ENCODE results near the gene ZSCAN2.
"Not testable (repeated sequence)": the region's sequence is repeated elsewhere in the genome, so short reads cannot be mapped to it uniquely, and the experiment has no call there.

ZSCAN2 gene

GRCh38 chr15:84634228-84634837 lies 33.5 kb downstream of the ZSCAN2 start:
- DNase-seq (ENCODE audit: low read depth in 2 of 3, low spot score in 2 of 3) = no peak

DNA sequence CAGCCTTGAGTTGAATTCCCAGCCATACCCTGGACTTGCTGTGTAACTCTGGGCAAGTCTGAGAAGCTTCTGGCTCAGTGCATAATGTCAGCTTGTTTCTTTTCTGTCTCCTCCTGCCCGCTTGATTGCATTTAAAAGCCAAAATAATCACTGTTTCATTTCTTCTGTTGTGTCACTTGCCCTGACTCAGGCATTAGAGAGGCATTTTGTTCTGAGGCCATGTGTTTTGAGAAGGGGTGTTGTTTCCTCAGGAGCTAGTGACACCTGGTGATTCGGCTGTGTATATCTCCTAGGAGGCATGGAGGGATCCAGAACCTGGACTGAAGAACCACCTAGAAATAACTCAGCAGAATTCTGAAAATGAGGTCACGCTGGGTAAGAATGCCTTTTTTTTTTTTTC lies 37.3 kb downstream of the ZSCAN2 start:
- no peak for DNase-seq (ENCODE audit: low read depth in 2 of 3, low spot score in 2 of 3)

DNA sequence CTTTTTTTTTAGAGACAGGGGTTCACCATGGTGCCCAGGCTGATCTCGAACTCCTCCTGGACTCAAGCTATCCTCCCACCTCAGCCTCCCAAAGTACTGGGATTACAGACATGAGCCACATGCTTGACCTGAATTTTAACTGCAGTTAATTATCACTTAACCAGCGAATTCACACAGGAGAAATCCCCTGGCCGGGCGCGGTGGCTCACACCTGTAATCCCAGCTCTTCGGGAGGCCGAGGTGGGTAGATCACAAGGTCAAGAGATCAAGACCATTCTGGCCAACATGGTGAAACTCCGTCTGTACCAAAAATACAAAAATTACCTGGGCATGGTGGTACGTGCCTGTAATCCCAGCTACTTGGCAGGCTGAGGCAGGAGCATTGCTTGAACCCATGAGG lies 41.1 kb downstream of the ZSCAN2 start:
- DNase-seq (ENCODE audit: low read depth in 2 of 3, low spot score in 2 of 3) = not testable (repeated sequence)

GRCh38 chr15:84642640-84643039 lies 41.8 kb downstream of the ZSCAN2 start:
- DNase-seq (ENCODE audit: low read depth in 2 of 3, low spot score in 2 of 3) = not testable (repeated sequence)

GRCh38 chr15:84643838-84644237 lies 43.0 kb downstream of the ZSCAN2 start:
- no peak for DNase-seq (ENCODE audit: low read depth in 2 of 3, low spot score in 2 of 3)

GRCh38 chr15:84645496-84645895 lies 44.7 kb downstream of the ZSCAN2 start:
- DNase-seq (ENCODE audit: low read depth in 2 of 3, low spot score in 2 of 3) = no peak

DNA sequence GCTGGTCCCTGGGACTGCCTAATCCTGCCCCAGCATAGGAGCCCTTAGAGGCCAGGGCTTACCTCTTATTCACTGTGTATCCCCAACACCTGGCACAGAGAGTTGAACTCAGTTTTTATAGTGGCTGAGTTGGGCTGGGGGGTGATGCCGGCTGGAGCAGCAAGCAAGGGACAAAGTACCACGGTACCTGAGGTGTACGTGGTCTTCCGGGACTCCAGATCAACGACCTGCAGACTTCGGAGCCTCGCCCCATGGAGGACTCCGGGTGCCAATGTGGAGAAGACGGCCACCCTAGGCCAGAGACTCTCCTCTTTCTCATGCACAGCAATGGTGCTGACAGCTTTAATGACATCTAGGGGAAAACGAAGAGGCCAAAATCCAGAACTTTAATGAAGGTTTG lies 45.2 kb downstream of the ZSCAN2 start:
- no peak for DNase-seq (ENCODE audit: low read depth in 2 of 3, low spot score in 2 of 3)

DNA sequence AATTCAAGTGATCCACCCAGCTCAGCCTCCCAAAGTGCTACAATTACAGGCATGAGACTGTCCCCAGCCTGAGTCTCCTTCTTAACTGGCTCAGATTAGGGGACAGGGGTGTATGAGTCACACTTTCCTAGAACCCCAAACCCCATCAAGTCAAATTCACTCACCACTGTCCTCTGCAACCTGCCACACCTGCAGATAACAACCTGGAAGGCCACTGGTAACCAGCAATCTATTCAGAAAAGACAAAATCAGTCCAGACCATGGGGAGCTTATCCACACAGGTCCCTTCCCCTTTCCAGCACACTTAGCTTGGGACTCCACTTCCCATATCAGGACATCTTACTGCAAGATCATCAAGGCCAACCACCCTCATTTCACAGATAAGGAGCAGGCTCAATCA lies 46.9 kb downstream of the ZSCAN2 start:
- no peak for DNase-seq (ENCODE audit: low read depth in 2 of 3, low spot score in 2 of 3)

GRCh38 chr15:84648539-84648938 lies 47.7 kb downstream of the ZSCAN2 start:
- DNase-seq (ENCODE audit: low read depth in 2 of 3, low spot score in 2 of 3) = no peak

GRCh38 chr15:84649706-84650105 lies 48.9 kb downstream of the ZSCAN2 start:
- DNase-seq (ENCODE audit: low read depth in 2 of 3, low spot score in 2 of 3) = no peak

DNA sequence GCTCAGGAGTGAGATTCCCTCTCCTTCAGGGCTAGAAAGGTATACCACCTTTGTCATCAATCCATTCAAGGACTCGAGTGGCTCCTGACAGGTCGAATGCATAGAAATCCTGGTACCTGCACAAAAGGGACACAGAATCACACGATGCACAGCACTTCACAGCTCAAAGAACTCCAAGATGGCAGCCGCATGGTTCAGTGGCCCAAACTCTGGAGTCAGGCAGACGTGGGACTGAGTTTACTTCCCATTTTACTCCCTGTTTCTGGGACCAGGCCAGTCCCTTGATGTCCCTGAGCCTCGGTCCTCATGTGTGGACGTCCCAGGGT lies 52.7 kb downstream of the ZSCAN2 start:
- no peak for DNase-seq (ENCODE audit: low read depth in 2 of 3, low spot score in 2 of 3)

- DNase-seq (ENCODE audit: low read depth in 2 of 3, low spot score in 2 of 3) = peak; percentile 91 to 97 (median 95)
Measured at GRCh38 chr15:84653910-84654688, 53.3 kb downstream of the ZSCAN2 start, which contains the start of gene WDR73. Gene WDR73 (minus strand): TSS chr15:84654283. CDS start chr15:84654274, 9 bp downstream.

DNA sequence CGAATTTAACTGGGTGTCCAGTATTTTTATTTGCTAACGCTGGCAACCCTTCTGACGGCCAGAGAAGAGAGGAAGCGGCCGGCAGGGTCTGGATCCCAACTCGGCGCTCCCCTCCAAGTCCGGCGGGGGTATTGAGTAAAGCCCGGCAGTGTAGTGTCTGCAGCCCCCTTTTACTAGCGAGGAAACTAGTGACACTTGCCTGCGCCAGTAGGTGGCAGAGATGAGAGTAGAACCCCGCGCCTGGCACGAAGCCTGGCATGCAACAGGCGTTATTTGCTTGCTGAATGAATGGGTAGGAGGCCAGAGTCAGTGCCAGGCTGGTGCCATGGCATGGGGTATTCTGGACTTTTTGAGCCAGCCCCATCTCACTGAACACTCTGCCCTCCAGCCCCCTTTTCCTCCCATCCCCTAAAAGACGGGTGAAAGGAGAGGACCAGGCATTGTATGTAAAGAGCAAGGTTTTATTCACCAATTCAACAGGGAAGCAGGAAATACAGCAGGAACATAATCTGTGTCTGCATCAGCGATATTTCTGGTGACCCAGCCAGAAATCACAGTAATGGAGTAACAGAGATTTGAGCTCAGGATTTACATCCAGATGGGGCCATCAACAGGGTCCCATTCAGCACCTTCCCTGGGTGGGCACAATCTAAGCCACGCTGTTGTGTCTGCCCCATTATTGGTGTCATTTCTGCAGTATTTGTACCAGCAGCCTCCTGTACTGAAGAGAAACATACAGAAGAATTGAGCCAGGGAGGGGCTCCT lies 54.1 kb downstream of the ZSCAN2 start:
- peak in 2 of 3 experiments; percentile 44 to 51 for DNase-seq (ENCODE audit: low read depth in 2 of 3, low spot score in 2 of 3)

GRCh38 chr15:84656972-84657371 lies 56.2 kb downstream of the ZSCAN2 start:
- no peak for DNase-seq (ENCODE audit: low read depth in 2 of 3, low spot score in 2 of 3)

DNA sequence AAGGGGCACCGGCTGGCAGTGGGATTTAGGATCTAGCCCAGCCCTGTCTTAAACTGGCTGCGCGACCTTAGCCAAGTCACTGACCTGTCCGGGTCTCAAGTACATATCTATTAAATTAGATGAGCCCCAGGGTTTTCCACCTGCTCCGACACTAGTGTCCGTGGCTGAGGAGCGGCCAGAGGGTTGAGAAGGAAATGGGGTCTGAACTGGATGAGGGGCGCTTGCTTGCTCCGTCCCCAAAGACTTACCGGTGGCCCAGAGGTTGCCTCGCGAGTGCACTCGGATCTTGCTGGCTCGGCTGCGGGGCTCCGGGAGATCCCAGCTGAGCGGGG lies 56.9 kb downstream of the ZSCAN2 start:
- no peak for DNase-seq (ENCODE audit: low read depth in 2 of 3, low spot score in 2 of 3)

DNA sequence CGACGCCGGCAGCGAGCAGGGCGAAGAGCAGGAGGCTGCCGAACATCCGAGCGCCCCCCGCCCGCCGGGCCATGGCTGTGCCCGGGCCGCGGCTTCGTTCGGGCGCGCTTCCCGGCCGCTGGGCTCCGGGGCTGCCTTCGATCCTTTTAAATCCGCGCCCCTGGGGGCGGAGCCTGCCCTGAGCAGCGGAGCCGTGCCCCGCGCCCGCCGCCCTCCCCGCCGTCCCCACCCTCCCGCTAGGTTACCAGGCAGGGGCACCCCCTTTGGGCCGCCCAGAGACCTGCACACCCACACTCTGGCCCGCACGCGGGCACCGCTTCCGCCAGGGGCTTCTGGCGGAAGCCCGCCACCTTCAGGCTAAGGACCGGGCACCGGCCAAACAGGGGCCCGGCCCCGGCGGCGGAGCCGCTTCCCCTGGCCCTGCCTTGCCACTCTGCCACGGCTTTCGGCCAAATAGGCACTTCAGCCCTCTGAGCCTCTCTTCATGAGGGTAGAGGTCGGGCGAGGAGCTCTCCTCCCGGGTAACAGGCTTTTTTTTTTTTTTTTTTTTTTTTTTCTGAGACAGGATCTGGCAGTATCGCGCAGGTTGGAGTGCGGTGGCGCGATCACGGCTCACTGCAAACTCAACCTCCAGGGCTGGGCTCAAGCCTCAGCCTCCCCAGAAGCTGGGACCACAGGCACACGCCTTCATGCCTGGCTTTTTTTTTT lies 57.4 kb downstream of the ZSCAN2 start, which contains the start of gene NMB:
Gene NMB, minus strand, starts transcription at position 120 of the 708 bp plus-strand sequence. Its CDS starts 47 bp downstream, at position 73.
- peak; percentile 51 to 68 (median 56) for DNase-seq (ENCODE audit: low read depth in 2 of 3, low spot score in 2 of 3)

GRCh38 chr15:84658788-84659411 lies 58.1 kb downstream of the ZSCAN2 start:
- no peak for DNase-seq (ENCODE audit: low read depth in 2 of 3, low spot score in 2 of 3)

DNA sequence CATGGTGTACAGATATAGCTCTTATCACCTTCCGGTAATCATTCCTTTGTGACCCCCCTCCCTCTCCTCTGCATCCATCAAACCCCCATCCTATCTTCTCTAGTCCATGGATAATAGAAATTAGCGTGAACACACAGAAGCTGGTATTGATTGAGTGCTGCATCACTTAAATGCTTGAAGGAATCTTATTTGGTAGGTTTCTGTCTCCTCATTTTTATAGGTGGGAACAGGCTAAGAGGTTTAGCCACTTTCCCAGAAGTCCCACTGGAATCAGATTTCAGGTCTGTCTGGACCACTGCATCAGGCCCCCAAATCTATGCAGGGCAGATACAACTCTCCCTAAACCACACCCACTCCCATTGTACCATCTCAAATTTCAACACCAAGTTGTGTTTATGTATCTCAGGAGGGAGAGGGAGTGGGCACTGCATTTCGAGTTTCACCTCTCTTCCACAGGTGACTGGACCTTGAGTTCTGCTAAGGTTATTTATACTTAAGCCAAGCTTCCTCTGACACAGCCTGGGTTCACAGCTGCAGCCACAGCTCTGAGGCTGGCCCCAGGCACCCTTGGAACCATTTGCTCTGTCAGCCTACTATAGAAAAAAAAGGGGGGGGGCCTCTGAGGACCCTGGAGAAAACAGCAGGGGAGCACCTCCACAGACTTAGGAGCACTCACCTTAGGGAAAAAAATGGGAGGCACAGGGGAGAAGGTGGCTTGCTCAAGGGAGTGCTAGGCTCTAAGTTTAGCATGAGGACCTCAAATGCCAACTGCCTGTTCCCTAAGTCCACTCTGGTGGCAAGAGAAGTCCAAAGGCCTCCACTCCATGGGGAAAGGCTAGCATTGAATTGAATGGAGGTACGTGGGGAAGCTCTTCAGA lies 59.3 kb downstream of the ZSCAN2 start:
- no peak for DNase-seq (ENCODE audit: low read depth in 2 of 3, low spot score in 2 of 3)

- no peak for DNase-seq (ENCODE audit: low read depth in 2 of 3, low spot score in 2 of 3)
Measured at GRCh38 chr15:84661001-84661400, 60.2 kb downstream of the ZSCAN2 start.

DNA sequence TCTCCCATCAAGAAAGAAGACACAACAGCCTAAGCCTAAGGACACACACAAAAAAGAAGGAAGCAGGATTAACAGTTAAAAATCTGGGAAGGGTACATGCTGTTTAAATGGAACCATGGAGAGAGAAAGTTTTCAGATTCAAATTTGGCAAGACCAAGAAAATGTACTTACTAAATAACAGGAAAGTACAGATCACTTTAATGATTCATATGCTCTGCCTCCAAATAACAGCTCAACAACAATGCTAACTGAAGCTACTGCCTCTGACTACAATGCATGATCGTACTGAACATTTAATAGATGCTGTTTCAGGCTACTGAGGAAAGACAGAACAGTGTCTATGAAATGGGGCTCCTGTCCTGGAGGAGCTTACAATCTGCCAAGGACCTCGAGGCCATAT lies 65.6 kb downstream of the ZSCAN2 start:
- DNase-seq (ENCODE audit: low read depth in 2 of 3, low spot score in 2 of 3) = no peak

All from activated CD8-positive, alpha-beta memory T cell treated with anti-CD3 and anti-CD28 coated beads for 48 hours (primary cell).